Muscle layer of colon (tissue), 2 donors: ENCODE data around the gene NOP9.

Source experiments
- H3K27ac ChIP-seq: one replicate; pipeline ENCODE4 v1.7.0; 2013; ENCODE audit warnings: low read depth, mild to moderate bottlenecking, low read length, moderate library complexity
- H3K27me3 ChIP-seq, 2 donors: one replicate each; pipeline ENCODE4 v1.7.0; 2013; ENCODE audit warnings: low read length in 2 of 2, mild to moderate bottlenecking in 2 of 2; ENCODE audit not compliant: insufficient read depth in 2 of 2, control insufficient read depth in 1 of 2
- H3K36me3 ChIP-seq: one replicate; pipeline ENCODE4 v1.7.0; 2013; ENCODE audit warnings: mild to moderate bottlenecking, low read length; ENCODE audit not compliant: insufficient read depth
- H3K4me1 ChIP-seq: one replicate; pipeline ENCODE4 v1.7.0; 2013; ENCODE audit warnings: mild to moderate bottlenecking, low read length; ENCODE audit not compliant: insufficient read depth
- H3K4me3 ChIP-seq, 2 donors: one replicate each; pipeline ENCODE4 v1.7.0; 2013; ENCODE audit warnings: low read length in 2 of 2, low read depth in 1 of 2, mild to moderate bottlenecking in 1 of 2, moderate library complexity in 1 of 2
- H3K9ac ChIP-seq: one replicate; pipeline ENCODE4 v1.7.0; 2013; ENCODE audit warnings: low read length
- H3K9me3 ChIP-seq: one replicate; pipeline ENCODE4 v1.7.0; 2013; ENCODE audit warnings: mild to moderate bottlenecking, low read length
- donor health status: abdominal sarcoma.
- donor health status: Adenocarcinoma of cecum.

The NOP9 gene

DNA sequence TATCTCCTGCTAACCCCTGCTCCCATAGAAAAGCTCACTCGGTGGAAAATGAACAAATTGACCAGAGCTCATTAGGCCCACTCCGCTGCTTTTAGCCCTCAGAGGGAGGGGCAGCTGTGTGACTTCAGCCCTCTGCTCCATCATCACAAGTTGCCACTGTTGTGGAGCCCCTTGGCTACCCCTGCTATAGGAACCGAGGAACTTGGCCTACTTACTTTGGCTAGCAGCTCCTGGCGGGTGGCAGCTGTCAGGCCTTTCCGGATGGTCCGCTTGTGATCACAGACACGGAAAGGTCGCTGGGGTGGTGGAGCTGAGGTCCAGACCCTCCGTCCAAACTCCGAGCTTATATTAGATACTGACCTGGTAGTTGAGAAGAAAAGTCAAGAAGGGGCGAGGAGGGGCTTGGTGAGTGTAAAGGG, 7.5 kb downstream of the NOP9 start:
- Histone ChIP-seq H3K27ac (no peak overlapping the region), H3K27me3 (no peaks in the 10 kb centered on the region), H3K9ac (no peak overlapping the region), H3K4me1 (peaks cover 20% of the 10 kb centered on the region), H3K9me3 (no peaks in the 10 kb centered on the region), H3K4me3 (no peak overlapping the region), H3K36me3 (peaks cover 51% of the 10 kb centered on the region)

DNA sequence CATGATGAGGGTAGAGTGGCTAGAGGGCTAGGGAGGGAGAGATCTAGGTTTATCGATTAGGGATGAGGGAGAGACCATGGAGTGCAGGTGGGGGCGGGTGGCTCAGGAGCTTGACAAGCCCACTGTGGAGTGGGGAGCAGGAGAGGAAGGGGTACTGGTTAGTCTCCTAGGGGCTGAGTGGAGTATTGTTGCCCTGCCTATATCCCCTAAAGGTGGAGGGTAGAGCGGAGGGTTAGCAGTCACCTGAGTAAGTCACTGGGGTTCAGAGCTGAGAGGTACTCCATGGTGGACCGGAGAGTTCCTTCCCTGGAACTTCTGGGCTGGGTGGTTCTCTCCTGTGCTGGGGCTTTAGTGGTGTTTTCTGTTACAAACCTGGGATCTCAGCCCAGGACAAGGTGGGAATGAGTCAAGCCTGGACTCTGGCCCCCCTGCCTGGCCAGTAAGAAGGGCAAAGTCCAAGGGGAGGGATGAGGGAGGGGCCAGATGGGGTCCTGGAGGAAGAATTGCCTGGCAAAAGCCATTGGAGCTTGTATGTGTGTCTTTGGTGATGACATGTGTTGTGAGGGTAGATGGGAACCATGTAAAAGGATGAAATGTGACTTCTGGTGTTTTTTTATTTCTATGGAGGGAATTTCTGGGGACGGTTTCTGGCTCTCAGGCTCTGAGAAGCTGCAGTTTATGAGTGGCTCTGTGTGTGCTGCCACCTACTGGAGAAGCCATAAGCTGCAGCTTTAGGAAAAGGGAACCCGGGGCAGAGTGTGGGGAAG, 8.1 kb downstream of the NOP9 start, which contains the start of gene CIDEB:
CIDEB (minus strand) TSS at position 403 of the 767 bp plus-strand sequence; CDS start at position 284, 119 bp downstream.
- Histone ChIP-seq H3K4me3 (no peak within 1 kb of the TSS), H3K9ac (no peak within 1 kb of the TSS), H3K9me3 (no peaks in the 10 kb centered on the region), H3K4me1 (peaks cover 26% of the 10 kb centered on the region), H3K27ac (no peak within 1 kb of the TSS), H3K27me3 (no peaks in the 10 kb centered on the region), H3K36me3 (peaks cover 45% of the 10 kb centered on the region)

DNA sequence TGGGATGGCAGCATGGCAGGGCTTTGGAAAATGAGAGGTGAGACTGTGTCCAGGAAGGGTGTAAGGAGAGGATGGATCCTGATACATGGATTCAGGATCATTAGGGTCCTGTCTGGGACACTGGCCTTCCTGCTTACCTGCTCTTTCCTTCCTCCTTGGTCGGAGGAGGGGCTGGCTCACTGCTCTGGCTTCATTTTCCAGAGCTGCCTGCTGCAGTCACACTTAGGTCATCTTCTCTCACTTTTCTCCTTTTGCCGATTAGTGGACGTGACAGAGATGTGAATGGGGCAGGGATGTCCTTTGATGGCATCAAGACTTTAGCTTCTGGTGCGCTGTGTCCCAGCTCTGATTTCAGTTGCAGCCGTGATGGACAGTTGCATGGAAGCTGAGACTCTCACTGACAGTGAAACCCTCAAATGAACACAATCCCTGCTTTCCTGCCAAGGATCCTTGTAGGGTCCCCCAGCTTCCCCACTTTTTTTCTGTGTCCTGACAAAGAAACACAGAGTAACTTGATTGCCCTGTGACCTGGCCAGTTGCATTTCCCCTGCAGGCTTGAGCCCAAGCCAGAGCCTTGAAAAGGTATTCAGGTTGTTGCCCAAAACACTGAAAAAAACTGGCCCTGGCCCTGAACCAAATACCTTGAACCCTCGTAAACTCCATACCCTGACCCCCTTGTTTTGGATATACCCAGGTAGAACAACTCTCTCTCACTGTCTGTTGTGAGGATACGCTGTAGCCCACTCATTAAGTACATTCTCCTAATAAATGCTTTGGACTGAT, 8.9 kb downstream of the NOP9 start:
- H3K27ac ChIP-seq, result no peak overlapping the region
- H3K27me3 ChIP-seq, result no peaks in the 10 kb centered on the region
- H3K36me3 ChIP-seq, result peaks cover 37% of the 10 kb centered on the region
- peaks cover 26% of the 10 kb centered on the region for H3K4me1 ChIP-seq
- no peak overlapping the region for H3K9ac ChIP-seq
- no peaks in the 10 kb centered on the region for H3K9me3 ChIP-seq
- H3K4me3 ChIP-seq, result no peak overlapping the region

GRCh38 chr14:24309538-24310264, 10.1 kb downstream of the NOP9 start, which contains the start of gene LTB4R2:
Gene LTB4R2 (plus strand): TSS chr14:24310140. CDS start chr14:24310665, 525 bp downstream.
- Histone ChIP-seq H3K4me1 (peaks cover 26% of the 10 kb centered on the region), H3K36me3 (peaks cover 26% of the 10 kb centered on the region), H3K4me3 (peak within 1 kb of the TSS; percentile 51 to 68), H3K27ac (peak within 1 kb of the TSS; percentile 77), H3K9me3 (no peaks in the 10 kb centered on the region), H3K27me3 (no peaks in the 10 kb centered on the region), H3K9ac (peak within 1 kb of the TSS; percentile 28)

DNA sequence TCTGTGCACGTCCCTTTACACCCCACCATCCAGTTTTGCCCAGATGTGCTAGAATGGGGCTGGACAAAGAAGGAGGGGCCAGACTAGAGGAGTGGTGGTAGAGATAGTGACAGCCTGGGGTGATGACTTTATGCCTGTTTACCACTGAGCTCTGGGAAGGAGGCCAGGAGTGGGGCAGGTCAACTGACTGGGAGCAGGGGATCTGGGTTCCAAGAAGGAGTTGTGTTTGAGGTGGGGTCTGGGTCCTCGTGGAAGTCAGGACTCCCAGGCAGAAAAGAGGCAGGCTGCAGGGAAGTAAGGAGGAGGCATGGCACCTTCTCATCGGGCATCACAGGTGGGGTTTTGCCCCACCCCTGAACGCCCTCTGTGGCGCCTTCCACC, 10.6 kb downstream of the NOP9 start:
- peaks cover 26% of the 10 kb centered on the region for H3K4me1 ChIP-seq
- H3K36me3 ChIP-seq, result peaks cover 20% of the 10 kb centered on the region

GRCh38 chr14:24310646-24311604, 11.3 kb downstream of the NOP9 start, which contains the start of gene LTB4R:
Gene LTB4R (plus strand): TSS chr14:24311502. CDS start chr14:24315652, 4,150 bp downstream.
- Histone ChIP-seq H3K27ac (peak within 1 kb of the TSS; percentile 77), H3K36me3 (peaks cover 14% of the 10 kb centered on the region), H3K9me3 (no peaks in the 10 kb centered on the region), H3K4me1 (peaks cover 26% of the 10 kb centered on the region), H3K4me3 (peak within 1 kb of the TSS; percentile 51 to 68), H3K9ac (peak within 1 kb of the TSS; percentile 28), H3K27me3 (peaks cover 0 to 6% of the 10 kb centered on the region in 2 donors)

More for the DNA sequence above, 10.6 kb downstream of the NOP9 start:
- Histone ChIP-seq H3K9me3 (no peaks in the 10 kb centered on the region), H3K27ac (peak overlapping the region; percentile 77), H3K4me3 (peak overlapping the region; percentile 51 to 68), H3K9ac (peak overlapping the region; percentile 28), H3K27me3 (no peaks in the 10 kb centered on the region)

GRCh38 chr14:24311837-24312615, 12.4 kb downstream of the NOP9 start:
- H3K27me3 ChIP-seq, result peaks cover 0 to 17% of the 10 kb centered on the region in 2 donors
- no peak overlapping the region for H3K9ac ChIP-seq
- H3K4me1 ChIP-seq, result peaks cover 31% of the 10 kb centered on the region
- peak overlapping the region; percentile 51 to 68 for H3K4me3 ChIP-seq
- no peak overlapping the region for H3K27ac ChIP-seq
- H3K36me3 ChIP-seq, result peaks cover 3% of the 10 kb centered on the region
- H3K9me3 ChIP-seq, result no peaks in the 10 kb centered on the region

DNA sequence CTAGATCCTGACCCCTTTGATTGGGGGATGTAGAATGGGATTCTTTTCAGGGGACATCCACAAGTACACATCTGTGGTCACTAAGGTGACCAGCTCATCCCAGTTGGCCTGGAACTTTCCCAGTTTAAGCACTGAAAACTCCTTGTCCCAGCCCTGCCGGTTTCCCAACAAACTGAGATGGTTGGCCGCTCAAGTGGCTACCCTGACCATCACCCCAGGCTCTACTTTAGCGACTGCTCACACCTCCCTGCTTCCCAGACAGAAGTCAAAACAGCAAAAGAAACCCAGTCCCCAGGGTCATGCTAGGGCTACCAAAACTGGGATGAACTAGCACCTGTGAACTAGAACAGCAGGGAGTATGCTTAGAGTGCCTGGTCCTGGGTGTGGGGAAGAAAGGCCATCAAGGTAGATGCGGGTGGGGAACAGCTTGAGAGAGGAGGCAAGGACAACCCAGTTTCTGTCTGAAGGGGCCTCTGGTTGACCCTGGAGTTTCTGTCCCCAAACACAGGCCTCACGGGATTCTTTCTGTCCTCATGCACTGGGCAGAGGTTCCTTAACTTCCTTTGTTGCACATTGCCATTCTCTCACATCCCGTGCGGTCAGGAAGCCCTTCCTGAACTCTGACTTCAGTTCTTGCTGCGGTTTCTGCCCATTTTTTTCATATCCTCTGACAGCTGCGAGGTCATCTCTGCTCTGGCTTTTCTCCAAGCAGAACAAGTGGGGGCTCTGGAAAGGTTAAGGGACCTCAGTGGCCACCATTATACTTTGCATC, 13.3 kb downstream of the NOP9 start:
- Histone ChIP-seq H3K4me1 (peaks cover 33% of the 10 kb centered on the region), H3K4me3 (no peak overlapping the region), H3K36me3 (no peaks in the 10 kb centered on the region), H3K27ac (no peak overlapping the region), H3K9ac (no peak overlapping the region), H3K9me3 (no peaks in the 10 kb centered on the region), H3K27me3 (peaks cover 5 to 23% of the 10 kb centered on the region in 2 donors)

- no peaks in the 10 kb centered on the region for H3K36me3 ChIP-seq
- H3K4me3 ChIP-seq, result no peak overlapping the region
- no peaks in the 10 kb centered on the region for H3K9me3 ChIP-seq
- no peak overlapping the region for H3K27ac ChIP-seq
- peaks cover 6 to 28% of the 10 kb centered on the region in 2 donors for H3K27me3 ChIP-seq
- H3K4me1 ChIP-seq, result peaks cover 33% of the 10 kb centered on the region
- H3K9ac ChIP-seq, result no peak overlapping the region
These were observed 14.3 kb downstream of the NOP9 start for GRCh38 chr14:24313913-24314312.
